IMR-90 (cell line): Measurements from ENCODE around the gene CEP55. TPM values are rescaled to one million over a fixed set of nuclear protein-coding genes. Genes with fewer than 3 reads are reported as not detected.
A peak's percentile ranks its signal among the peaks of the same experiment; 100 is the strongest.

Experiments used
- ATAC-seq: fragments of 200-7000 bp; cut with Tn5 transposase; 2 replicates; pipeline ENCODE4 v1.9.1; 2020; ENCODE audit warnings: low read depth, mild to moderate bottlenecking, moderate library complexity
- BruUV-seq: library from RNA; stranded (reverse); fragments of 400-500 nt; replicated peaks from 2 replicates; lab custom pipeline; 2021; lab: Mats Ljungman, UMichigan
- CTCF ChIA-PET: fragments of 300-600 bp; formaldehyde crosslinking; extraction: SDS; loops from one replicate; lab custom pipeline; 2021; ENCODE audit warnings: antibody characterized with exemption; lab: Yijun Ruan, JAX
- POLR2A ChIA-PET: fragments of 300-600 bp; sonication (Branson Sonifier 250); formaldehyde crosslinking; loops from one replicate; lab custom pipeline; 2022; ENCODE audit warnings: antibody characterized with exemption; ENCODE audit not compliant: unreplicated experiment; lab: Charles Lee
- DNase-seq: peaks from one replicate; pipeline ENCODE4 v3.0.0; 2013
- H2AFZ ChIP-seq: replicated peaks from 2 replicates; pipeline ENCODE3; 2013; ENCODE audit warnings: low read length, mild to moderate bottlenecking; ENCODE audit not compliant: poor library complexity
- H2AK5ac ChIP-seq: 2 replicates; pipeline ENCODE4 v1.6.1; 2013; ENCODE audit warnings: low read depth, low read length, inconsistent platforms
- H2AK9ac ChIP-seq: replicated peaks from 2 replicates; pipeline ENCODE3; 2013; ENCODE audit warnings: mild to moderate bottlenecking, low read depth, low read length, moderate library complexity; ENCODE audit not compliant: poor library complexity
- H2BK120ac ChIP-seq: 2 replicates; pipeline ENCODE4 v1.6.1; 2013; ENCODE audit warnings: low read depth, low read length, inconsistent platforms
- H2BK15ac ChIP-seq: 3 replicates; pipeline ENCODE4 v1.6.1; 2013; ENCODE audit warnings: low read depth, low read length, inconsistent platforms
- H2BK20ac ChIP-seq: 2 replicates; pipeline ENCODE4 v1.6.1; 2013; ENCODE audit warnings: low read depth, mild to moderate bottlenecking, inconsistent platforms, low read length, moderate library complexity
- H2BK5ac ChIP-seq: 2 replicates; pipeline ENCODE4 v1.6.1; 2013; ENCODE audit warnings: mild to moderate bottlenecking, low read depth, low read length, inconsistent platforms; ENCODE audit not compliant: poor library complexity, severe bottlenecking
- H3K14ac ChIP-seq: replicated peaks from 2 replicates; pipeline ENCODE4 v1.6.1; 2013; ENCODE audit warnings: low read depth, low read length, inconsistent platforms
- H3K18ac ChIP-seq: 2 replicates; pipeline ENCODE4 v1.6.1; 2013; ENCODE audit warnings: low read depth, low read length, control low read depth
- H3K23ac ChIP-seq: 2 replicates; pipeline ENCODE4 v1.6.1; 2013; ENCODE audit warnings: low read depth, low read length, inconsistent platforms
- H3K27ac ChIP-seq: 2 replicates; pipeline ENCODE4 v1.5.1; 2013; ENCODE audit warnings: mild to moderate bottlenecking, control low read depth, low read length; ENCODE audit not compliant: insufficient read depth
- H3K27me3 ChIP-seq: 2 replicates; pipeline ENCODE4 v1.6.1; 2013; ENCODE audit warnings: low read length; ENCODE audit not compliant: control insufficient read depth, insufficient read depth
- H3K36me3 ChIP-seq: 2 replicates; pipeline ENCODE4 v1.6.1; 2013; ENCODE audit warnings: low read length, mixed read lengths; ENCODE audit not compliant: control insufficient read depth, insufficient read depth
- H3K4ac ChIP-seq: 2 replicates; pipeline ENCODE4 v1.6.1; 2013; ENCODE audit warnings: low read depth, low read length, inconsistent platforms
- H3K4me1 ChIP-seq: 2 replicates; pipeline ENCODE4 v1.6.1; 2013; ENCODE audit warnings: low read length, mixed read lengths; ENCODE audit not compliant: control insufficient read depth, insufficient read depth
- H3K4me2 ChIP-seq: 2 replicates; pipeline ENCODE4 v1.6.1; 2013; ENCODE audit warnings: low read depth, mild to moderate bottlenecking, control low read depth, low read length, moderate library complexity
- H3K4me3 ChIP-seq: 2 replicates; pipeline ENCODE4 v1.5.1; 2013; ENCODE audit warnings: low read depth, mild to moderate bottlenecking, control low read depth, low read length, moderate library complexity; ENCODE audit not compliant: insufficient read depth
- H3K56ac ChIP-seq: 2 replicates; pipeline ENCODE4 v1.6.1; 2013; ENCODE audit warnings: low read length, inconsistent platforms; ENCODE audit not compliant: insufficient read depth; ENCODE audit errors: extremely low read depth
- H3K79me1 ChIP-seq, 2 experiments: 2 replicates each; pipeline ENCODE4 v1.6.1; 2013; ENCODE audit warnings: low read length in 2 of 2, inconsistent platforms in 1 of 2, low read depth in 1 of 2
- H3K9ac ChIP-seq: 2 replicates; pipeline ENCODE4 v1.6.1; 2013; ENCODE audit warnings: low read depth, low read length, control low read depth
- H3K9me1 ChIP-seq: 2 replicates; pipeline ENCODE4 v1.6.1; 2013; ENCODE audit warnings: low read length, inconsistent platforms; ENCODE audit not compliant: insufficient read depth
- H3K9me3 ChIP-seq: 2 replicates; pipeline ENCODE4 v1.6.1; 2013; ENCODE audit warnings: low read length; ENCODE audit not compliant: control insufficient read depth, insufficient read depth
- H4K20me1 ChIP-seq: 2 replicates; pipeline ENCODE4 v1.6.1; 2013; ENCODE audit warnings: low read length, inconsistent platforms; ENCODE audit not compliant: insufficient read depth
- H4K5ac ChIP-seq: 2 replicates; pipeline ENCODE4 v1.6.1; 2013; ENCODE audit warnings: mild to moderate bottlenecking, low read depth, low read length, control low read depth
- H4K8ac ChIP-seq, 2 experiments: 2 replicates each; pipeline ENCODE4 v1.6.1; 2013; ENCODE audit warnings: low read depth in 2 of 2, low read length in 2 of 2, control low read depth in 1 of 2, inconsistent platforms in 1 of 2
- H4K91ac ChIP-seq: 2 replicates; pipeline ENCODE4 v1.6.1; 2013; ENCODE audit warnings: low read depth, low read length, inconsistent platforms; ENCODE audit not compliant: insufficient read depth
- CHD1 ChIP-seq: IDR thresholded peaks from 2 replicates; pipeline ENCODE4 v1.6.1; 2012; ENCODE audit warnings: low read depth, low read length, improper control_type of control experiment
- CTCF ChIP-seq: conservative IDR thresholded peaks from 2 replicates; pipeline ENCODE4 v1.5.1; 2012; ENCODE audit warnings: mild to moderate bottlenecking, low read depth, low read length, improper control_type of control experiment
- MAFK ChIP-seq: IDR thresholded peaks from 2 replicates; pipeline ENCODE4 v1.6.1; 2012; ENCODE audit warnings: low read depth, low read length, improper control_type of control experiment
- MXI1 ChIP-seq: IDR thresholded peaks from 2 replicates; pipeline ENCODE4 v1.6.1; 2012; ENCODE audit warnings: low read depth, mild to moderate bottlenecking, low read length, moderate library complexity, borderline replicate concordance
- NFE2L2 ChIP-seq: fragments of 150-350 bp; IDR thresholded peaks from 2 replicates; pipeline ENCODE4 v1.6.1; 2016; ENCODE audit warnings: low read depth, mild to moderate bottlenecking, low read length
- RAD21 ChIP-seq: IDR thresholded peaks from 2 replicates; pipeline ENCODE4 v1.6.1; 2012; ENCODE audit warnings: low read length, improper control_type of control experiment
- RFX5 ChIP-seq: IDR thresholded peaks from 2 replicates; pipeline ENCODE4 v1.8.0; 2012; ENCODE audit warnings: low read depth, mild to moderate bottlenecking, low read length, moderate library complexity
- SMC3 ChIP-seq: fragments of 150-350 bp; IDR thresholded peaks from 2 replicates; pipeline ENCODE4 v1.6.1; 2016; ENCODE audit warnings: low read depth, mild to moderate bottlenecking, antibody characterized with exemption, low read length, moderate library complexity
- WGBS, 2 experiments: methylation state at CpG; one replicate each; pipeline versions ENCODE4 v1.1.5 to v1.1.7; 2013; ENCODE audit warnings: missing lambda C conversion rate in 2 of 2; ENCODE audit not compliant: insufficient read length in 1 of 2; ENCODE audit errors: extremely low coverage in 2 of 2; 5-methylcytosine and 5-hydroxymethylcytosine counted together
- dilution Hi-C: fragments of 300-500 bp; cut with HindIII; formaldehyde crosslinking; loops from one replicate; pipeline ENCODE4 v1.14.3; 2018; ENCODE audit warnings: low sequenced_read_pairs; ENCODE audit not compliant: unreplicated experiment
- in situ Hi-C: fragments of 300-500 bp; cut with MboI; formaldehyde crosslinking; loops from 3 replicates; pipeline ENCODE4 v1.14.3; 2019; ENCODE audit warnings: low sequenced_read_pairs, inconsistent platforms, mixed read lengths
- intact Hi-C: fragments of 100-400 bp; cut with micrococcal nuclease; formaldehyde crosslinking; loops from 2 replicates; pipeline ENCODE4 v1.10.0; 2022
- polyA plus RNA-seq, 3 experiments: library from polyadenylated mRNA; depleted of rRNA; stranded (reverse); fragments of >200 nt; gene quantifications; 2 replicates each; pipeline ENCODE4 v1.2.3, GENCODE V29; 2012; ENCODE audit warnings: low replicate concordance in 1 of 3
- total RNA-seq: library from RNA; depleted of rRNA; stranded (reverse); fragments of >200 nt; gene quantifications from 2 replicates; pipeline ENCODE4 v1.2.3, GENCODE V29; 2012
- TF ChIP-seq, protein P1 (sequence below): fragments of 150-350 bp; IDR thresholded peaks from 2 replicates; pipeline ENCODE4 v1.6.1; 2016; ENCODE audit warnings: low read depth, mild to moderate bottlenecking, low read length, moderate library complexity, borderline replicate concordance

Gene CEP55
- total and polyA plus RNA-seq, 2 of the 4 experiments (the other 2 are of a cell fraction): 15.7 to 23.5 TPM

DNA sequence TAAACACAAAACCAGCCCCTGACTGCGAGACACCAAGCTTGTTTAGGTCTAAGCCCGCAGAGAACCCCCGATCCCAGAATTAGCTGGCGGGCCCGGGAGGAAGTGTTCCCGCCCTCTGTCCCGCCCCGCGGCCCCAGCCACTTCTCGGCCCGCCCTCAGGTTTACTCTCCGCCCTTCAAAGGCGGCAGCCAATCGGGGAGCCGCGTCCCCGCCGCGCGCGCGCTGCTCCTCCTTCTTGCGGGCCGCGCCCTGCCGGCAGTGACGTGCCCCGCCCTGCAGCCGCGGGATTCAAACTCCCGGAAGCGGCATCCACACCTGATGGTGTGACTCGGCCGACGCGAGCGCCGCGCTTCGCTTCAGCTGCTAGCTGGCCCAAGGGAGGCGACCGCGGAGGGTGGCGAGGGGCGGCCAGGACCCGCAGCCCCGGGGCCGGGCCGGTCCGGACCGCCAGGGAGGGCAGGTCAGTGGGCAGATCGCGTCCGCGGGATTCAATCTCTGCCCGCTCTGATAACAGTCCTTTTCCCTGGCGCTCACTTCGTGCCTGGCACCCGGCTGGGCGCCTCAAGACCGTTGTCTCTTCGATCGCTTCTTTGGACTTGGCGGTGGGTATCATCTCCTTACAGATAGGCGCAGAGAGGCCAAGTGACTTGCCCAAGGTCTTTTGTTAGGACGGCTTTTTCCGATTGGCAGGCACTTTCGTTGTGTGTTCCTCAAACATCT lies at the start of gene CEP55 (continued):
- TF ChIP-seq CTCF (no peak), MXI1 (peak; percentile 99), CHD1 (no peak)

DNA sequence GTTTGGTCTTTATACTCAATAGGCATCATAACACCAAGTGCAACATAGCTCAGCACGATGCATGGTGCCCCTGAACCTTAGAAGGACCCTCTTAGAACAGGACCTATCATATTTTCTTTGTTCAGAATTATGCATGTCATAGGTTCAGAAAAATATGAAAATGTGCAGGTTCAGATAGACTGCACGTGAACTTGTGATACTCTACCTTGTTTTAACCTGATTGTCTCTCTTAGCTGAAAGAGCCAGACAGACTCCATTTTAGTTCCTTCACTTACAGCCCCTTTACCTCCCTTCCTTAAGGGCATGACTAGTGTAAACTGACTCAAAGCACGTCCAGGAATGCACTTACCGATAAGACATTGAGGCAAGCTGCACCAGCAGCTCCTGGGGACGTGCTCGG lies 49.4 kb upstream of the CEP55 start:
- H3K9me3 ChIP-seq: no peaks in the 10 kb centered on the region
- H2BK5ac ChIP-seq: peak overlapping the region; percentile 23
- dilution Hi-C loops: no loop called here
- no peak overlapping the region for H3K4me2 ChIP-seq
- H3K79me1 ChIP-seq: peaks cover 38 to 83% of the 10 kb centered on the region in 2 experiments
- no peak overlapping the region for H2AK9ac ChIP-seq
- no peak overlapping the region for H2AFZ ChIP-seq
- ATAC-seq: no peak
- no peak overlapping the region for H2BK15ac ChIP-seq
- H4K91ac ChIP-seq: no peak overlapping the region
- no peak overlapping the region for H3K9ac ChIP-seq
- no peak overlapping the region for H3K4ac ChIP-seq
- DNase-seq: no peak
- no peak overlapping the region; the same call in 1 of the 2 replicates for H2BK20ac ChIP-seq
- no peak overlapping the region; the same call in 1 of the 2 replicates for H2AK5ac ChIP-seq
- no peak overlapping the region for H2BK120ac ChIP-seq
- 0 out of 2 replicates have a peak overlapping the region, but pooled peaks have one; percentile 5 for H3K23ac ChIP-seq
- in situ Hi-C loops: no loop called here
- H3K4me1 ChIP-seq: peaks cover 18% of the 10 kb centered on the region
- no peaks in the 10 kb centered on the region for H3K27me3 ChIP-seq
- intact Hi-C loops: no loop called here
- peak overlapping the region in 1 of 2 experiments; percentile 13; a peak in 1 of 4 replicates for H4K8ac ChIP-seq
- no peak overlapping the region for H3K56ac ChIP-seq
- no peak overlapping the region for H3K14ac ChIP-seq
- no peak overlapping the region for H3K27ac ChIP-seq
- H3K36me3 ChIP-seq: peaks cover 35% of the 10 kb centered on the region
- CTCF ChIA-PET: no interaction called here
- H3K9me1 ChIP-seq: peaks cover 18% of the 10 kb centered on the region
- 50% methylated on average over 3 of the region's 6 CpGs; no CpG with 5 or more reads in 1 of the 2 experiments for WGBS, 2 experiments
- H4K20me1 ChIP-seq: peaks cover 10% of the 10 kb centered on the region; the same call in 1 of the 2 replicates
- no peak overlapping the region for H4K5ac ChIP-seq
- H3K18ac ChIP-seq: no peak overlapping the region
- POLR2A ChIA-PET: no interaction called here
- BruUV-seq: no TSS peak
- no peak overlapping the region for H3K4me3 ChIP-seq
- TF ChIP-seq NFE2L2 (no peak), MXI1 (no peak), RAD21 (no peak), RFX5 (no peak), CTCF (no peak), SMC3 (no peak), MAFK (no peak)
- TF ChIP-seq, protein P1, sequence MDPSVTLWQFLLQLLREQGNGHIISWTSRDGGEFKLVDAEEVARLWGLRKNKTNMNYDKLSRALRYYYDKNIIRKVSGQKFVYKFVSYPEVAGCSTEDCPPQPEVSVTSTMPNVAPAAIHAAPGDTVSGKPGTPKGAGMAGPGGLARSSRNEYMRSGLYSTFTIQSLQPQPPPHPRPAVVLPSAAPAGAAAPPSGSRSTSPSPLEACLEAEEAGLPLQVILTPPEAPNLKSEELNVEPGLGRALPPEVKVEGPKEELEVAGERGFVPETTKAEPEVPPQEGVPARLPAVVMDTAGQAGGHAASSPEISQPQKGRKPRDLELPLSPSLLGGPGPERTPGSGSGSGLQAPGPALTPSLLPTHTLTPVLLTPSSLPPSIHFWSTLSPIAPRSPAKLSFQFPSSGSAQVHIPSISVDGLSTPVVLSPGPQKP: no peak
